WTC11 (cell line): ENCODE data around the gene LMTK2. TPM values are rescaled to one million over a fixed set of nuclear protein-coding genes. Genes with fewer than 3 reads are reported as not detected.

ENCODE experiments used
- ATAC-seq: fragments of 200-7000 bp; cut with Tn5 transposase; 2 replicates; pipeline ENCODE4 v1.10.0; 2021; ENCODE audit warnings: mild to moderate bottlenecking, moderate library complexity
- CTCF ChIA-PET: fragments of 300-600 bp; sonication (Branson Sonifier 250); formaldehyde crosslinking; loops from one replicate; lab custom pipeline; 2021; ENCODE audit warnings: antibody characterized with exemption; lab: Charles Lee
- POLR2A ChIA-PET: fragments of 350-600 bp; sonication (Branson Sonifier 250); formaldehyde crosslinking; loops from one replicate; lab custom pipeline; 2021; ENCODE audit warnings: antibody characterized with exemption; lab: Charles Lee
- DNase-seq: peaks from one replicate; pipeline ENCODE4 v3.0.0; 2021; ENCODE audit warnings: low spot score
- H3K27ac Mint-ChIP-seq: 2 replicates; pipeline ENCODE4 v1.8.0; 2021; ENCODE audit warnings: mixed read lengths
- H3K27me3 Mint-ChIP-seq: 2 replicates; pipeline ENCODE4 v1.8.0; 2021; ENCODE audit warnings: low read depth, mild to moderate bottlenecking, moderate library complexity, mixed read lengths
- H3K36me3 Mint-ChIP-seq: 2 replicates; pipeline ENCODE4 v1.8.0; 2021; ENCODE audit warnings: mixed read lengths
- H3K4me1 Mint-ChIP-seq: 2 replicates; pipeline ENCODE4 v1.8.0; 2022; ENCODE audit warnings: mixed read lengths
- H3K4me3 Mint-ChIP-seq: 2 replicates; pipeline ENCODE4 v1.8.0; 2021; ENCODE audit warnings: mild to moderate bottlenecking, moderate library complexity, mixed read lengths
- H3K9me3 Mint-ChIP-seq: 2 replicates; pipeline ENCODE4 v1.8.0; 2021; ENCODE audit warnings: mixed read lengths
- AR ChIP-seq: fragments of 250-450 bp; sonication (Bioruptor Pico); IDR thresholded peaks from 2 replicates; pipeline ENCODE4 v1.9.0; 2021; ENCODE audit warnings: mild to moderate bottlenecking
- CDX4 ChIP-seq: fragments of 250-450 bp; sonication (Bioruptor Pico); IDR thresholded peaks from 2 replicates; pipeline ENCODE4 v1.9.0; 2021; ENCODE audit warnings: moderate library complexity, mild to moderate bottlenecking, inconsistent platforms, borderline replicate concordance
- CREB1 ChIP-seq: sonication (generic); formaldehyde crosslinking; IDR thresholded peaks from 2 replicates; pipeline ENCODE4 v1.8.0; 2023; ENCODE audit warnings: mild to moderate bottlenecking, missing genetic modification reagents
- E2F4 ChIP-seq: sonication (generic); formaldehyde crosslinking; IDR thresholded peaks from 2 replicates; pipeline ENCODE4 v1.8.1; 2022; ENCODE audit warnings: low read depth, mild to moderate bottlenecking, moderate library complexity, missing genetic modification reagents, borderline replicate concordance
- FOXJ3 ChIP-seq: sonication (generic); formaldehyde crosslinking; IDR thresholded peaks from 2 replicates; pipeline ENCODE4 v1.9.0; 2021; ENCODE audit warnings: missing genetic modification reagents, mild to moderate bottlenecking, borderline replicate concordance
- FOXP1 ChIP-seq: sonication (generic); formaldehyde crosslinking; IDR thresholded peaks from 2 replicates; pipeline ENCODE4 v1.8.0; 2022; ENCODE audit warnings: missing genetic modification reagents, mild to moderate bottlenecking, moderate library complexity, borderline replicate concordance
- FOXP4 ChIP-seq: sonication (generic); formaldehyde crosslinking; IDR thresholded peaks from 2 replicates; pipeline ENCODE4 v1.8.0; 2022; ENCODE audit warnings: mild to moderate bottlenecking, missing genetic modification reagents
- GTF2I ChIP-seq: fragments of 250-450 bp; sonication (Bioruptor Pico); conservative IDR thresholded peaks from 2 replicates; pipeline ENCODE4 v1.4.0; 2021; ENCODE audit warnings: mild to moderate bottlenecking
- HMGXB4 ChIP-seq: sonication (generic); formaldehyde crosslinking; IDR thresholded peaks from 2 replicates; pipeline ENCODE4 v1.8.1; 2023; ENCODE audit warnings: mild to moderate bottlenecking, moderate library complexity, missing genetic modification reagents
- JAZF1 ChIP-seq: fragments of 250-450 bp; sonication (Bioruptor Pico); IDR thresholded peaks from 2 replicates; pipeline ENCODE4 v1.9.0; 2021; ENCODE audit warnings: moderate library complexity, mild to moderate bottlenecking, inconsistent platforms
- MXD4 ChIP-seq: fragments of 250-450 bp; sonication (Bioruptor Pico); IDR thresholded peaks from 2 replicates; pipeline ENCODE4 v1.8.0; 2021; ENCODE audit warnings: mild to moderate bottlenecking, moderate library complexity, borderline replicate concordance
- NR2C2 ChIP-seq: sonication (generic); formaldehyde crosslinking; IDR thresholded peaks from 2 replicates; pipeline ENCODE4 v1.8.0; 2022; ENCODE audit warnings: mild to moderate bottlenecking, missing genetic modification reagents
- OVOL2 ChIP-seq: fragments of 250-450 bp; sonication (Bioruptor Pico); IDR thresholded peaks from 2 replicates; pipeline ENCODE4 v1.9.0; 2021; ENCODE audit warnings: mild to moderate bottlenecking, borderline replicate concordance
- SMAD4 ChIP-seq: sonication (generic); formaldehyde crosslinking; IDR thresholded peaks from 2 replicates; pipeline ENCODE4 v1.8.0; 2022; ENCODE audit warnings: mild to moderate bottlenecking, missing genetic modification reagents
- TEAD1 ChIP-seq: sonication (generic); formaldehyde crosslinking; IDR thresholded peaks from 2 replicates; pipeline ENCODE4 v1.8.0; 2022; ENCODE audit warnings: mild to moderate bottlenecking, missing genetic modification reagents
- USF2 ChIP-seq: sonication (generic); formaldehyde crosslinking; IDR thresholded peaks from 2 replicates; pipeline ENCODE4 v1.8.1; 2023; ENCODE audit warnings: mild to moderate bottlenecking, missing genetic modification reagents, moderate library complexity
- ZMAT4 ChIP-seq: fragments of 250-450 bp; sonication (Bioruptor Pico); IDR thresholded peaks from 2 replicates; pipeline ENCODE4 v1.9.0; 2021; ENCODE audit warnings: mild to moderate bottlenecking
- ZNF219 ChIP-seq: sonication (generic); formaldehyde crosslinking; IDR thresholded peaks from 2 replicates; pipeline ENCODE4 v1.8.0; 2023; ENCODE audit warnings: missing genetic modification reagents, mild to moderate bottlenecking, borderline replicate concordance
- ZNF416 ChIP-seq: fragments of 250-450 bp; sonication (Bioruptor Pico); IDR thresholded peaks from 2 replicates; pipeline ENCODE4 v1.9.0; 2021; ENCODE audit warnings: mild to moderate bottlenecking, inconsistent platforms
- ZNF671 ChIP-seq: fragments of 250-450 bp; sonication (Bioruptor Pico); IDR thresholded peaks from 2 replicates; pipeline ENCODE4 v1.8.0; 2021; ENCODE audit warnings: mild to moderate bottlenecking
- total RNA-seq: library from RNA; stranded (reverse); gene quantifications from 3 replicates; pipeline ENCODE4 v1.2.3, GENCODE V29; 2021

Gene LMTK2
- total RNA-seq, 1 experiment from 2014 or later, result 24.3 TPM

GRCh38 chr7:98177553-98177952 lies 70.9 kb downstream of the LMTK2 start (continued):
- TF ChIP-seq FOXP4 (CRISPR knock-in tag) (no peak), CREB1 (CRISPR knock-in tag) (no peak), CDX4 (CRISPR knock-in tag) (no peak), FOXJ3 (CRISPR knock-in tag) (no peak), FOXP1 (no peak), ZNF416 (CRISPR knock-in tag) (no peak), E2F4 (no peak), NR2C2 (CRISPR knock-in tag) (no peak)

- no peak for DNase-seq
- no peaks in the 10 kb centered on the region for H3K27me3 Mint-ChIP-seq
- peaks cover 14% of the 10 kb centered on the region for H3K36me3 Mint-ChIP-seq
- H3K9me3 Mint-ChIP-seq, result no peaks in the 10 kb centered on the region
- TF ChIP-seq MXD4 (CRISPR knock-in tag) (no peak), OVOL2 (CRISPR knock-in tag) (no peak)
- TF ChIP-seq, all 79 proteins: peak for 0
- peak; percentile 50 for ATAC-seq
- Mint-ChIP-seq H3K4me1 (peaks cover 29% of the 10 kb centered on the region), H3K27ac (0 out of 2 replicates have a peak overlapping the region, but pooled peaks have one; percentile 15), H3K4me3 (no peak overlapping the region)
- ChIA-PET POLR2A (no interaction called here), CTCF (interaction anchor here (1.4 to 4.1 kb wide), 5 partner anchors 9 to 165 kb away, joined by 5 to 19 read pairs (median 9); no protein-coding TSS in a partner anchor)
Measured at GRCh38 chr7:98178321-98178720, 71.7 kb downstream of the LMTK2 start.

GRCh38 chr7:98178762-98179490 lies 72.3 kb downstream of the LMTK2 start:
- Mint-ChIP-seq H3K36me3 (peaks cover 17% of the 10 kb centered on the region), H3K4me3 (no peak overlapping the region), H3K27ac (peak overlapping the region; percentile 55; the same call in 1 of the 2 replicates), H3K4me1 (peaks cover 31% of the 10 kb centered on the region), H3K9me3 (peaks cover 3% of the 10 kb centered on the region; the same call in 1 of the 2 replicates), H3K27me3 (no peaks in the 10 kb centered on the region)
- peak; percentile 38 for ATAC-seq
- no peak for DNase-seq
- POLR2A ChIA-PET, result no interaction called here
- CTCF ChIA-PET, result interaction anchor here (1.6 to 4.1 kb wide), 4 partner anchors 10 to 166 kb away, joined by 5 to 19 read pairs (median 8); no protein-coding TSS in a partner anchor
- TF ChIP-seq HMGXB4 (no peak), AR (CRISPR knock-in tag) (no peak), ZMAT4 (CRISPR knock-in tag) (no peak), SMAD4 (CRISPR knock-in tag) (no peak), ZNF219 (CRISPR knock-in tag) (no peak), FOXP1 (no peak), GTF2I (CRISPR knock-in tag) (no peak), USF2 (CRISPR knock-in tag) (no peak), FOXJ3 (CRISPR knock-in tag) (no peak), JAZF1 (CRISPR knock-in tag) (no peak), ZNF671 (CRISPR knock-in tag) (no peak), OVOL2 (CRISPR knock-in tag) (no peak), TEAD1 (no peak)
